Measurements from ENCODE around the gene PEAK3. TPM values are rescaled to one million over a fixed set of nuclear protein-coding genes. Genes with fewer than 3 reads are reported as not detected.

Gene PEAK3
- total RNA-seq, 1 donor from 2014 or later: 4.5 TPM

DNA sequence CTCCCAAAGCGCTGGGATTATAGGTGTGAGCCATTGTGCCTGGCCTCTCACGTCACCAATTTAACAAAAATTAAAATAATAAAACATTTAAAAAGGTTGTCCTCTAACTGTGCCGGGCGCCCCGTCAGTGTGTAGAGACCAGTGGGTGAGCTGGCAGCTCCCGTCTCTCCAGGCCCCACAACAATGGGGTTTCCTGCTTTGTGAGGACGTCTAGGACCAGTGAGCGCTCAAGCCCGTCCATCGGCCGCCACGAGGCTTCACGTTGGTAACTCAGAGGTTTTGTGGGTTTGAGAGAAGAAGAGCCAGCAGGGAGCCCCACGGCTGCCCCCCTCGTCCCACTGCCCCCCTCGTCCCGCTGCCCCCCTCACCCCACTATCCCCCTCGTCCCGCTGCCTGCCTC is 41.7 kb upstream of the PEAK3 start:
- no peak overlapping the region for H3K4me3 ChIP-seq
- no peak for DNase-seq
- TF ChIP-seq, protein P1, sequence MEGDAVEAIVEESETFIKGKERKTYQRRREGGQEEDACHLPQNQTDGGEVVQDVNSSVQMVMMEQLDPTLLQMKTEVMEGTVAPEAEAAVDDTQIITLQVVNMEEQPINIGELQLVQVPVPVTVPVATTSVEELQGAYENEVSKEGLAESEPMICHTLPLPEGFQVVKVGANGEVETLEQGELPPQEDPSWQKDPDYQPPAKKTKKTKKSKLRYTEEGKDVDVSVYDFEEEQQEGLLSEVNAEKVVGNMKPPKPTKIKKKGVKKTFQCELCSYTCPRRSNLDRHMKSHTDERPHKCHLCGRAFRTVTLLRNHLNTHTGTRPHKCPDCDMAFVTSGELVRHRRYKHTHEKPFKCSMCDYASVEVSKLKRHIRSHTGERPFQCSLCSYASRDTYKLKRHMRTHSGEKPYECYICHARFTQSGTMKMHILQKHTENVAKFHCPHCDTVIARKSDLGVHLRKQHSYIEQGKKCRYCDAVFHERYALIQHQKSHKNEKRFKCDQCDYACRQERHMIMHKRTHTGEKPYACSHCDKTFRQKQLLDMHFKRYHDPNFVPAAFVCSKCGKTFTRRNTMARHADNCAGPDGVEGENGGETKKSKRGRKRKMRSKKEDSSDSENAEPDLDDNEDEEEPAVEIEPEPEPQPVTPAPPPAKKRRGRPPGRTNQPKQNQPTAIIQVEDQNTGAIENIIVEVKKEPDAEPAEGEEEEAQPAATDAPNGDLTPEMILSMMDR (IDR thresholded peaks at IDR 0.05): no peak
- no peaks in the 10 kb centered on the region for H3K9me3 ChIP-seq
- peaks cover 29% of the 10 kb centered on the region for H3K36me3 ChIP-seq
- intact Hi-C loops (cut with DNase I): no loop called here
- H3K27me3 ChIP-seq: no peaks in the 10 kb centered on the region
- no peak for ATAC-seq
- peaks cover 12% of the 10 kb centered on the region for H3K4me1 ChIP-seq
- no peak overlapping the region for H3K27ac ChIP-seq

DNA sequence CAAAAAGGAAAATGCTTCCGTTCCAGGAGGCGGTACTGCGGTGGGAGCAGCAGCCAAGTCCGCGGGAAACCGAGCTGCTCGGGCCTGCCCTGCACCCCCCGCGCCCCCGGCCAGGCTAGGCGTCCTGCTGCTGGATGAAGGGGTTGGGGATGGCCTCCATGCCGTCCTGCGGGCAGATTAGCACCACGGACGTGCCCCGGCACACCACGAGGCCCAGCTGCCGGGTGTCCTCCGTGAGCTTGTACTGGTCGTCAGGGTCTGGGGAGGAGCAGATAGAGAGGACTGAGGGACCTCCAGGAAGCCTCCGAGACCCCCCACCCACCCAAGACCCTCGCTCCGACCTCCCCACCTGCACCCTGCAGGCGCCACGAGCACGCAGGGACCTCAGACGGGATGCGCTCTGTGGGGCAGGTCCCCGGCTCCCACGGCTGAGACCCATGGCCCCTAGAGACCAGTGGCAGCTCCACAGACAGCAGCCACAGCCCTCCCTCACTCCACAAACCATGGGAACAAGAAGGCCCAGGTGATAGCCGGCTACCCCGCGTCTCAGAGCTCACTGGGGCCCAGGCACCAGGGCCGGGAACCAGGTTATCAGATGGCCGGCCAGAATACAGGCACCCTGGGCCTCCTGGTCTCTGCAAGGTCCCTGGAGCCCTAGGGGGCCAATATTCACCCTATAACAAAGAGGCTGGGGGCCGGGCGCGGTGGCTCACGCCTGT is 39.7 kb upstream of the PEAK3 start:
- peaks cover 2% of the 10 kb centered on the region for H3K4me1 ChIP-seq
- H3K36me3 ChIP-seq: peaks cover 29% of the 10 kb centered on the region
- no peak for DNase-seq
- ATAC-seq: no peak
- TF ChIP-seq, protein P1 (IDR thresholded peaks at IDR 0.05): no peak
- no peaks in the 10 kb centered on the region for H3K27me3 ChIP-seq
- no peak overlapping the region for H3K27ac ChIP-seq
- intact Hi-C loops (cut with DNase I): no loop called here
- no peaks in the 10 kb centered on the region for H3K9me3 ChIP-seq
- no peak overlapping the region for H3K4me3 ChIP-seq

DNA sequence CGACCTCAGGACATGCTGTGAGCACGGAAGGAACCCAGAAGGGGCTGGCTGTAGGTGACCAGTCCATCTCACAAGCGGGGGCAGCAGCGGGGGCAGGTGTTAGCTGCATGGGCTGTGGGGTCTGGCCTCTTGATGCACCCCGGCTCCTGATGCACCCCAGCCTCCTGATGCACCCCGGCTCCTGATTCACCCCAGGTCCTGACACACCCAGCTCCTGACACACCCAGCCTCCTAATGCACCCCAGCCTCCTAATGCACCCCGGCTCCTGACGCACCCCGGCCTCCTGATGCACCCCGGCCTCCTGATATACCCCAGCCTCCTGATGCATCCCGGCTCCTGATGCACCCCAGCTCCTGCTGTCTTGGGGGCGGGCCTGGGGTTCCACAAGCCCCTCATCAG is 39.0 kb upstream of the PEAK3 start:
- intact Hi-C loops (cut with DNase I): no loop called here
- TF ChIP-seq, protein P1 (IDR thresholded peaks at IDR 0.05): no peak
- ATAC-seq: no peak
- no peak for DNase-seq
- Histone ChIP-seq H3K4me3 (no peak overlapping the region), H3K36me3 (peaks cover 29% of the 10 kb centered on the region), H3K9me3 (no peaks in the 10 kb centered on the region), H3K4me1 (no peaks in the 10 kb centered on the region), H3K27ac (no peak overlapping the region), H3K27me3 (no peaks in the 10 kb centered on the region)

DNA sequence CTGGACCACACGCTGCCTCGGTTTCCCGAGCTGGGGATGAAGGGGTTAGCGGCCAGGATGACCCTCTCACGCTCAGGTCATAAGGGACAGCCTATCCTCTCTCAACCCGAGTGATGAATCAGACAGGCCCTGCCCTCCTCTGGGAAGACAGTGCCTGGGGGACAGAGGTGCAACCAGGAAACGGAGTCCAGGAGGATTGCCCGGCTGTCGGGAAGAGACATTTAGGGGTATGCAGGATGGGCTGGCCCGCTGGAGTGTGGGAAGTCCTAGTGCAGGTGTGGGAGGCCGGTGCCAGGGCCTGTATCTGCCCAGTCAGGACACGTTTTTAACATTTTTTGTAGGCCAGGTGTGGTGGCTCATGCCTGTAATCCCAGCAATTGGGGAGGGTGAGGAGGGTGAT is 38.1 kb upstream of the PEAK3 start:
- H3K27me3 ChIP-seq: no peaks in the 10 kb centered on the region
- DNase-seq (no peak), ATAC-seq (no peak)
- no peaks in the 10 kb centered on the region for H3K4me1 ChIP-seq
- TF ChIP-seq, protein P1 (IDR thresholded peaks at IDR 0.05): no peak
- no peak overlapping the region for H3K27ac ChIP-seq
- H3K36me3 ChIP-seq: peaks cover 23% of the 10 kb centered on the region
- intact Hi-C loops (cut with DNase I): no loop called here
- no peak overlapping the region for H3K4me3 ChIP-seq
- no peaks in the 10 kb centered on the region for H3K9me3 ChIP-seq

DNA sequence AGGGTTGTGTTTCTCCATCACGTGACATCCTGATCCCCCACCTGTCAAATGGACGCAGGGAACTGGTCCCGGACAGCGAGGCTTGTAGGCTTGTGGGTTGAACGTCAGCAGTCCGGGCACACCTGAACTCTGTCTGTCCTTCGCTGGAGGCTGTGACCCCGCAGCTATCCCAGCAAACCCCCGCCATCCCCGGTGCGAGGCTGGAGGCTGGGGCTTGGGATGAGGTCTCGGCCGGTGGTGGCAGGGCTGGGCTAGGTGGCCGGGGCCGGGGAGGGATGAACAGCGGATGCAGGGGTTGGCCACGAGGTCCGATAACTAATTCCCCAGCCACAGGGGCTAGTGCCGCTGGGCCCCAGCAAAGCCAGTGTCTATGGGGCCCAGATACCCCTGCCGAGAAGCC is 37.6 kb upstream of the PEAK3 start:
- Histone ChIP-seq H3K27me3 (no peaks in the 10 kb centered on the region), H3K9me3 (no peaks in the 10 kb centered on the region), H3K27ac (no peak overlapping the region), H3K4me1 (no peaks in the 10 kb centered on the region), H3K4me3 (no peak overlapping the region), H3K36me3 (peaks cover 18% of the 10 kb centered on the region)
- TF ChIP-seq, protein P1 (IDR thresholded peaks at IDR 0.05): no peak
- DNase-seq (no peak), ATAC-seq (no peak)
- intact Hi-C loops (cut with DNase I): no loop called here

DNA sequence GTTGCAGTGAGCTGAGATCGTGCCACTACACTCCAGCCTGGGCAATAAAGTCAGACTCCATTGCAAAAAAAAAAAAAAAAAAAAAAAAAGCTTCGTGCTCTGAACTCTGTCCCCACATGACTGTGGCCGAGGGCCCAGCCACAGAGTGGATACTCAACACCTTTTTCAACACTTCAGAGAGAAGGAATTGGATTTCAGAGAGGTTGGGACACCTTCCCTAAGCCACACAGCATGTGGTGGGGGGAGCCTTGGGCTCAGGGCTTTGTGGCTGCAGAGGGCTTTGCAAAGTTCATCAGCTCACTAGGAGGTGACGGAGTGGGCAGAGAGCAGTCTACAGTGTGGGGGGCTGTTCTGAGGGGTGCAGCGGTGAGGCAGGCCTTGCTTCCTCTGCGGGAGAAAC is 36.9 kb upstream of the PEAK3 start:
- Histone ChIP-seq H3K36me3 (peaks cover 16% of the 10 kb centered on the region), H3K27me3 (no peaks in the 10 kb centered on the region), H3K4me1 (no peaks in the 10 kb centered on the region), H3K9me3 (no peaks in the 10 kb centered on the region), H3K4me3 (no peak overlapping the region), H3K27ac (no peak overlapping the region)
- TF ChIP-seq, protein P1 (IDR thresholded peaks at IDR 0.05): no peak
- ATAC-seq (no peak), DNase-seq (no peak)
- intact Hi-C loops (cut with DNase I): no loop called here
